HG02981 (cell line): ENCODE data around the gene SAMM50.
"Not testable (repeated sequence)": the region's sequence is repeated elsewhere in the genome, so short reads cannot be mapped to it uniquely, and the experiment has no call there.

Experiments used
- ATAC-seq: cut with Tn5 transposase; IDR thresholded peaks from one replicate; pipeline ENCODE4 v1.9.1; 2021; ENCODE audit warnings: mild to moderate bottlenecking, moderate library complexity; ENCODE audit not compliant: unreplicated experiment

The SAMM50 gene

GRCh38 chr22:43999378-43999777 is 44.1 kb downstream of the SAMM50 start:
- no peak for ATAC-seq

- no peak for ATAC-seq
These were observed 44.9 kb downstream of the SAMM50 start for GRCh38 chr22:44000123-44000522.

- no peak for ATAC-seq
These were observed 46.3 kb downstream of the SAMM50 start for GRCh38 chr22:44001521-44001920.

- ATAC-seq = no peak
These were observed 47.1 kb downstream of the SAMM50 start for GRCh38 chr22:44002324-44002723.

- ATAC-seq = no peak
These were observed 47.8 kb downstream of the SAMM50 start for GRCh38 chr22:44002997-44003396.

DNA sequence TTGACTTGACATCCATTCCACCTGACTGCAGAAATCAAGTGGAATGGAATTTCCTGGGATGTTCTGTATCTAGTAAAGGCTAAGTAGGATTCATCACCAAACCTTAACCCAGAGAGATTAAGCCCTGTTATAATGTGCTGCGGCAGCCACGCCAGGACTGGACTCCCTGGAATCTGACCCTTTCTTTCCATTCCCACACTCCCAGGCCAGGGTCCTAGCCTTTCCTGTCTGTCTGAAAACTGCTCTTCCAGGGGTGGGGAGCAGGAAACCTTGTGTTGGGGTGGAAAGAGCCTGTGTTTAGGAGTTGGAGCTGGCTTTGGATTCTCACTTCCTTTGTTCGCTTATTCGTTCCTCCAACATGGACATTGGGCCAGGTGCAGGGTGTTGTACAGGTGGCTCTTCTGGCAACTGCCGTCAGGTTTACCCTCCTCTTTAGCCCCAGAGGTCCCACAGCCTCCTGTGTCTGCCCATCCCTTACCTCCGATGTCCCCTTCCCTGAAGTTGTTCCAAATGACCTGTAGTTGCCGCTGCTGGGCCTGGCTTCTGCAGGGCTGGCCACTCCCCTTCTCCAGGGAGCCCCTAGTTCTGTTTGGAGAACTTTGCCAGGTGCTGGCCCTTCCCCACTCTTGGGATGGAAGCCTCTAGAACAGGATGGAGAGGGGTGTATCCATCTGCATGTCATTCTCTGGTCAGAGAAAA is 48.3 kb downstream of the SAMM50 start:
- no peak for ATAC-seq

DNA sequence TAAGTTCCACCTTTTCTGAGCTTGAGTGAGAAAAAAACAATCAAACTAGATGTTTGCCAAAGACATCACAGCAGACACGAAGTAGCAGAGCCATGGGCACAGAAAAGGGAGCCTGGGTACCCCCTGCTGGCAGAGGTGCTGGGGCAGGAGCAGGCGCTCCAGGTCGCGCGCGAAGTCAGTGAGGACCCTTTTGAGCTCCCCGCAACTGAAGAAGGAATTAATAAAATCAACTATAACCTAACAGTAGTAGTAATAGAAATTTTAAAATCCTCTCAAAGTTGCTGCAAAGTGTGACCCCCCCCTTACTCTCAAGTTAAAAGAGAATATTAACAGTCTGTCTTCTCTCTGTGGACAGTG is 48.8 kb downstream of the SAMM50 start:
- no peak for ATAC-seq

DNA sequence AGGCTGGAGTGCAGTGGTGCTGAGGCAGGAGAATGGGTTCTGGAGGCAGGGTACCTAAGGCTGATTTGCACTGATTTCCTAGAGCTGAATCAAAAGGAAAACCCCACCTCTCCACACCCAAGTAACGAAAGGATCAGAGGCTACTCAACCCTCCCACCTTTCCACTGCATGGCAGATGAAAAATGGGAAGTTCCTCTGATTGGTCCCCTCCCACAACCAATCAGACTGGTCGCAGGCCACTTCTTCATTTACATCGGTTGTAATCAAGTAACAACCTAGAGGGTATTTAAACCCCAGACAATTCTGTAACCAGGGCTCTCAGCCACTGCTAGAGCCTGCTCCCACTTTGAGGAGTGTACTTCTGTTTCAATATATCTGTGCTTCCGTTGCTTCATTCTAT is 50.3 kb downstream of the SAMM50 start:
- no peak for ATAC-seq

- no peak for ATAC-seq
These were observed 56.9 kb downstream of the SAMM50 start for GRCh38 chr22:44012162-44012561.

DNA sequence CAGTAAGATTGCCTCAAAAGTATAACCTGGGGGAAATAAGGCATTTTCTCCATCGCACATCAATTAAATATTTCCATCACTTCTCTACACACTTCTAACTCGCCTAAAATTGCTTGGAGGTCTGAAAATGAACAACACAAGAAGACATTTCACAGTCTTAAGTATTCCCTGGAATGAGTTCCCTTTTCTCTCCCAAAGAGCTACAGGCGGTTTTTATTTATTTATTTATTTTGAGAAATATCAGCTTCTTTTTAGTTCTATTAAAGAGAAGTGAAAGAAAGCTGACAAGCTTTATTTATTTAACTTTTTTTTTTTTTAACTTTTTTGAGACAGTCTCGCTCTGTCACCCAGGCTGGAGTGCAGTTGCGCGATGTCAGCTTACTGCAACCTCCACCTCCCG is 57.3 kb downstream of the SAMM50 start:
- ATAC-seq = no peak

DNA sequence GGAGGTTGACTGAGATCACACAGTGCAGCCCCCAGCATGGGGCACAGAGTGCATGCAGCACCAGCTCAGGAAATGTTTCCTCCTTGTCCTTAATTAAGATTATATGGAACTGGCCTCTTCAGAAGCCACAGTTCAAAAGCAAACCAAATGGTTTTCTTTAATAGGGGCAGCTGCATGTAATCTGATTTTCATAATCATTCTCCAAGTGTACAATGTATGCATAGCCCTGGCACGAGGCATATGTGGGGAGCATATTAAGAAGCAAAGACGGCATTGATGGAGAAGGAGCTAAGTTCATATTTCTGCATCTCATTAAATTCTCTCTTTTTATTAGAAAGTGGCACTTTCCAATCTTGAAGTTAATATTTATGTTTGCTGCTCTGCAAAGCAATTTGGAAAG is 59.0 kb downstream of the SAMM50 start:
- no peak for ATAC-seq

- ATAC-seq = not testable (repeated sequence)
These were observed 61.3 kb downstream of the SAMM50 start for GRCh38 chr22:44016586-44016985.

GRCh38 chr22:44018594-44018993 is 63.4 kb downstream of the SAMM50 start:
- no peak for ATAC-seq

GRCh38 chr22:44019416-44019815 is 64.2 kb downstream of the SAMM50 start:
- ATAC-seq = no peak

DNA sequence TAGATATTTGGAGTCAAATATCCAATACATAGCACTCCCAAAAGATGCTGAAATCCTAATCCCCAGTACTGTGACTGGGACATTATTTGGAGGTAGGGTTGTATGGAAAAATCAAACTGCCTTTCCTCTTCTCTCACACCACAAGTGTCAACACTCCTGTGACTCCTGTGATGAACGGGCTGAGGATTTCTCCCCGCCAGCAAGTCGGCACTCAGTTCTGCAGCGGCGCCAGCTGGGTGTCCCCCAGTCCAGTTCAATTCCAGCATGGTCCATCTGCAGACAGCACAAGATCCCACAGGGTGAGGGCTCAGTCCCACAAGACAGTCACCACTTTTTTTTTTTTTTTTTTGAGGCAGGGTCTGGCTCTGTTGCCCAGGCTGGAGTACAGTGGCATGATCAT is 64.6 kb downstream of the SAMM50 start:
- ATAC-seq = no peak

DNA sequence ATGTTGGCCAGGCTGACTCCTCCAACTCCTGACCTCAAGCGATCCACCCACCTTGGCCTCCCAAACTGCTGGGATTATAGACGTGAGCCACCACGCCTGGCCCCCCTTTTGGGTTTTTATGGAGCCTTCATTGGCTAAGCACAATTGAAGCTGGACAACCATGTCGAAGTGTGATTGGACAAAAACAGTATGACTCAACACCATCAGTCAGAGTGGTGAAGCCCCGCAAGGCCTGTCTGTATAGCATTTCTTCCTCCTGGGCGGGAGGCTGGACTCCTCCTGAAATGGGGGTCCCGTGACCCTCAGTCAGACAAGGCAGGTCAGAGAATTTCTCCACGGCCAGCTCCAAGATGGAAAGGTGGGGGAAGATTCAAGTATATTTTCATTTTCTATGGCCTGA is 65.7 kb downstream of the SAMM50 start:
- no peak for ATAC-seq

DNA sequence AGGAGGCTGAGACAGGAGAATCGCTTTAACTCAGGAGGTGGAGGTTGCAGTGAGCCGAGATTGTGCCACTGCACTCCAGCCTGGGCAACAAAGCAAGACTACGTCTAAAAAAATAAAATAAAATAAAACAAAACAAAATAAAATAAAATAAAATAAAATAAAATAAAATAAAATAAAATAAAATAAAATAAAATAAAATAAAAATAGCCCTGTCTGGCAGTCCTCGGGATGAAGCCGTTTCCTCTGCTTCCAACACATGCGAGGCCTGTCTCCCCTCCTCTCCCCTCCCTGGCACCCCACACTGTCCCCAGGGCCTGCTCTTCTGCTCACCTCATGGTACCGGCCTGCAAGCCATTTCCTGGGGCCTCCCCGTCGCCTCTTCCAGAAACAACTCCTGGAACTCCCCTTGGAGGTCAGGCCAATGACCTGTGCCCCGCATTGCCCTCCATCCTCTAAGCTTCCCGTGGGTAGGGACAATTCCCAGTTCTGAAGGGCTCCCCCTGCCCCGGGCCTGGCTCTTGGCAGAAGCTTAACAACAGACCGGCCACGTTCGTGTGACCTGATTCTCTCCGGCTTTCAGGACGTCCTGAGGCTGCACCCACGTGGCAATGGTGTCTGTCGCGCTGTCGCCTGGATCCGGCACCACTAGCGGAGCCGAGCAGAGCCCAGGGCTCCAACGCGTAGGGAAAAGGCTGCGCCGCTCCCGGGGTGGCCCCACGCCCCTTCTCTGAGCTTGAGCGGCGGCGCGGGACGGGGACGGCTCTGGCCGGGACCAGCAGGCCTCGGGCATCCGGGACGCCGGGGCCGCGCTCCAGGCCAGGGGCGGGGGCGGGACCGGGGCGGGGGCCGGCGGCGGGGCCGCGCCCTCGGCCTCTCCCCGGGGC is 68.4 kb downstream of the SAMM50 start:
- ATAC-seq = no peak

DNA sequence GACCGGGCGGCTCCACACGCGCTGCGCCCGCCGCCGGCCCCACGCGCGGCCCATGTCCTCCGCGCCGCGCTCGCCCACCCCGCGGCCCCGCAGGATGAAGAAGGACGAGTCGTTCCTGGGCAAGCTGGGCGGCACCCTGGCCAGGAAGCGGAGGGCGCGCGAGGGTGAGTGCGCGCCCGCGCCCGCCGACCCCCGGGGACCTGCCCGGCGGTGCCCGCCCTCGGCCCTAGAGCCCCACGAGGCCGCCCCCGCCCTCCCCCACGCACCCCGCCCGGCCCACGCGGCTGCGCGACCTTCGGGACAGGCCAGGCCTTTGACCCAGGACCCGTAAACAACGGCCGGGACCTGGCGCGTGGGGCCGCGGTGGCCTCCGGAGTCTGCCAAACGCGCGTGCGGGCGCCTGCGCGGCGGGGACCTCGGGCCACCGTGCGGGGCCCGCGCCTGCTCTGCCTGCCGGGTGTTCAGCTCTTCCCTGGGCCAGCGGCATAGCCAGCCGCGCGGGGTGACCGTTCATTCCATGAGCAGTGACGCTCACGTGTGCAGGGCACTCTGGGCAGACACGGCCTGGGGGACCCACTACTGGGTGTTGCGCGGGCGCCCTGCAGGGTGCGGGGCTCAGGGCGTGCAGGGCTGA is 69.2 kb downstream of the SAMM50 start, which contains the start of gene PARVB:
PARVB (plus strand) TSS at position 15 of the 634 bp plus-strand sequence; CDS start at position 53, 38 bp downstream.
- no peak for ATAC-seq

GRCh38 chr22:44025171-44026065 is 70.2 kb downstream of the SAMM50 start:
- peak; percentile 41 for ATAC-seq

- no peak for ATAC-seq
These were observed 70.9 kb downstream of the SAMM50 start for GRCh38 chr22:44026066-44026629.
